ENCODE measurements around the gene IL27RA.

- TF ChIP-seq, protein P1, sequence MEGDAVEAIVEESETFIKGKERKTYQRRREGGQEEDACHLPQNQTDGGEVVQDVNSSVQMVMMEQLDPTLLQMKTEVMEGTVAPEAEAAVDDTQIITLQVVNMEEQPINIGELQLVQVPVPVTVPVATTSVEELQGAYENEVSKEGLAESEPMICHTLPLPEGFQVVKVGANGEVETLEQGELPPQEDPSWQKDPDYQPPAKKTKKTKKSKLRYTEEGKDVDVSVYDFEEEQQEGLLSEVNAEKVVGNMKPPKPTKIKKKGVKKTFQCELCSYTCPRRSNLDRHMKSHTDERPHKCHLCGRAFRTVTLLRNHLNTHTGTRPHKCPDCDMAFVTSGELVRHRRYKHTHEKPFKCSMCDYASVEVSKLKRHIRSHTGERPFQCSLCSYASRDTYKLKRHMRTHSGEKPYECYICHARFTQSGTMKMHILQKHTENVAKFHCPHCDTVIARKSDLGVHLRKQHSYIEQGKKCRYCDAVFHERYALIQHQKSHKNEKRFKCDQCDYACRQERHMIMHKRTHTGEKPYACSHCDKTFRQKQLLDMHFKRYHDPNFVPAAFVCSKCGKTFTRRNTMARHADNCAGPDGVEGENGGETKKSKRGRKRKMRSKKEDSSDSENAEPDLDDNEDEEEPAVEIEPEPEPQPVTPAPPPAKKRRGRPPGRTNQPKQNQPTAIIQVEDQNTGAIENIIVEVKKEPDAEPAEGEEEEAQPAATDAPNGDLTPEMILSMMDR (IDR thresholded peaks at IDR 0.05), result no peak
- TF ChIP-seq POLR2A (IDR thresholded peaks at IDR 0.05) (no peak), POLR2AphosphoS5 (IDR thresholded peaks at IDR 0.05) (no peak), EP300 (IDR thresholded peaks at IDR 0.05; ENCODE audit: low read depth) (no peak)
These were observed 63.3 kb downstream of the IL27RA start for GRCh38 chr19:14094854-14095253.
